ENCODE data around the gene PROCA1.

Gene PROCA1

DNA sequence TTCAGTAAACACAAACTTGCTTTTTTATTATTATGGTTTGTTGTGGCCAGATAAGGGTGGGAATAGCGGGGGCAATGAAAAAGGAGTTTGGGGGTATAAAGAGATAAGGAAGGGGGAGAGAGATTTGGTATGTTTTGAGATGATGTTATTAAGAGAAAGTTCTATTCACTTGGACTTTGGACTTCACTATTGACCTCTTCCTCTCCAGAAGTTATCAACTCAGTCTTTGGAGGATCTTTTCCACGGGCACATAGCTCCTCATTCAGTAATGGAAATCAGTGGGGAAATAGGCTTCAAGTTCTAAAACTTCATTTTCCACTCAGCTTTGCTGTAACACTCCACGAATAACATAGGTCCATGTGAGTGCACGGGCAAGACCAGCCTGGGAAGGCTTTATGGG, 23.2 kb downstream of the PROCA1 start:
- Histone ChIP-seq H3K4me3 (ENCODE audit: low read depth, low read length) (no peak overlapping the region), H3K27ac (no peak overlapping the region), H3K36me3 (replicated peaks) (peaks cover 85% of the 10 kb centered on the region), H3K27me3 (replicated peaks) (no peaks in the 10 kb centered on the region)
- TF ChIP-seq, protein P1, sequence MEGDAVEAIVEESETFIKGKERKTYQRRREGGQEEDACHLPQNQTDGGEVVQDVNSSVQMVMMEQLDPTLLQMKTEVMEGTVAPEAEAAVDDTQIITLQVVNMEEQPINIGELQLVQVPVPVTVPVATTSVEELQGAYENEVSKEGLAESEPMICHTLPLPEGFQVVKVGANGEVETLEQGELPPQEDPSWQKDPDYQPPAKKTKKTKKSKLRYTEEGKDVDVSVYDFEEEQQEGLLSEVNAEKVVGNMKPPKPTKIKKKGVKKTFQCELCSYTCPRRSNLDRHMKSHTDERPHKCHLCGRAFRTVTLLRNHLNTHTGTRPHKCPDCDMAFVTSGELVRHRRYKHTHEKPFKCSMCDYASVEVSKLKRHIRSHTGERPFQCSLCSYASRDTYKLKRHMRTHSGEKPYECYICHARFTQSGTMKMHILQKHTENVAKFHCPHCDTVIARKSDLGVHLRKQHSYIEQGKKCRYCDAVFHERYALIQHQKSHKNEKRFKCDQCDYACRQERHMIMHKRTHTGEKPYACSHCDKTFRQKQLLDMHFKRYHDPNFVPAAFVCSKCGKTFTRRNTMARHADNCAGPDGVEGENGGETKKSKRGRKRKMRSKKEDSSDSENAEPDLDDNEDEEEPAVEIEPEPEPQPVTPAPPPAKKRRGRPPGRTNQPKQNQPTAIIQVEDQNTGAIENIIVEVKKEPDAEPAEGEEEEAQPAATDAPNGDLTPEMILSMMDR (IDR thresholded peaks at IDR 0.05; ENCODE audit: low read depth, low read length, missing control alignments), result no peak
- in situ Hi-C loops (cut with HindIII; ENCODE audit: low pct_ligation_motif_present, low sequenced_read_pairs), result no loop called here
- no peak for DNase-seq

DNA sequence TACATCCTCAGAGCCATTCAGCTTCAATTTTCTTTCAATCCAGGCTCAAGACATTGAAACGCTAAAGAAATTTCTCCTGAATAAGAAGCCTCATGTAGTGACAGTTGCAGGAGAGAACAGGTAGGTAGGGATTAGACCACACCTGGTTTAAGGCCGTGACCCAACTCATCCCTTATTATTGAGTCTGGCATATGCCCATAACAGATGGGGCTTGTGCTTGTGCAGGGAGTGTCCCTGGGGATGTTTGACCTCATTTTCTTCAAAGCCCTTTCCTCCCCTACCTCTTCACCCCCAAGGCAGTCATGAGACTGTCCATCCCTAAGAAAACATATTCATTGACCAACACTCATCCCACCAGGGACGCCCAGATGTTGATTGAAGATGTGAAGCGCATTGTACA, 25.4 kb downstream of the PROCA1 start:
- Histone ChIP-seq H3K27me3 (replicated peaks) (no peaks in the 10 kb centered on the region), H3K36me3 (replicated peaks) (peaks cover 97% of the 10 kb centered on the region), H3K4me3 (ENCODE audit: low read depth, low read length) (no peak overlapping the region), H3K27ac (no peak overlapping the region)
- in situ Hi-C loops (cut with HindIII; ENCODE audit: low pct_ligation_motif_present, low sequenced_read_pairs), result no loop called here
- DNase-seq, result no peak
- TF ChIP-seq, protein P1 (IDR thresholded peaks at IDR 0.05; ENCODE audit: low read depth, low read length, missing control alignments), result no peak

DNA sequence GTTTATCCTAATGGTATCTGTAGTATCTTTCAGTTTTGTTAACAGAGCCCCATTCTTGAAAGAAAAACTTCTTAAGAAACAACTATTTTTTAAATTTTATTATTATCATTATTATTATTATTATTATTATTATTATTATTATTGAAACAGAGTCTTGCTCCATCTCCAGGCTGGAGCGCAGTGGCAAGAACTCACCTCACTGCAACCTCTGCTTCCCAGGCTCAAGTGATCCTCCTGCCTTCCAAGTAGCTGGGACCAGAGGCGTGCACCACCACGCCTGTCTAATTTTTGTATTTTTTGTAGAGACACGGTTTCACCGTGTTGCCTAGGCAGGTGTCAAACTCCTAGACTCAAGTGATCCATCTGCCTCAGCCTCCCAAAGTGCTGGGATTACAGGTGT, 26.3 kb downstream of the PROCA1 start:
- in situ Hi-C loops (cut with HindIII; ENCODE audit: low pct_ligation_motif_present, low sequenced_read_pairs), result no loop called here
- TF ChIP-seq, protein P1 (IDR thresholded peaks at IDR 0.05; ENCODE audit: low read depth, low read length, missing control alignments), result no peak
- H3K27me3 ChIP-seq (replicated peaks), result no peaks in the 10 kb centered on the region

DNA sequence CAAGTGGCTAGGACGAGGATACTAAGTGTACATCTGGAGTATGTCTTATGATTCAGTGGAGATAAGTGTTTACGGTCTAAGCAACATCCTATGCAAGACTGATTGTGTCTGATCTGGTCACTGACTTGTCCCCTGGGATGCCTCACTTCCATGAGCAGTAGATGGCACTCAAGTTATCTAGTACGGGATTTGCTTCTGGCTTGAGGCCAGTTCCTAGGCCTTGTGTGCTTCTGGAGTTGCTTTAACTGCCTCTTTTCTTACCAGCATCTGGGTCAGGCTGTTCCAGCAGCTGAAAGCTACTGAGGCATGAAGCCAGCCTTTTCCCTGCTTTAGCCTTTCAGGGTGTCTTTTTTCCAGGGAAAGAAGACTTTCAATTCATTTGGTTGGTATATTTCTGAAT, 26.7 kb downstream of the PROCA1 start:
- peak; percentile 10 for DNase-seq
- in situ Hi-C loops (cut with HindIII; ENCODE audit: low pct_ligation_motif_present, low sequenced_read_pairs), result no loop called here
- no peaks in the 10 kb centered on the region for H3K27me3 ChIP-seq (replicated peaks)
- no peak overlapping the region for H3K4me3 ChIP-seq (ENCODE audit: low read depth, low read length)
- H3K27ac ChIP-seq, result no peak overlapping the region
- TF ChIP-seq, protein P1 (IDR thresholded peaks at IDR 0.05; ENCODE audit: low read depth, low read length, missing control alignments), result peak; percentile 16
- peaks cover 97% of the 10 kb centered on the region for H3K36me3 ChIP-seq (replicated peaks)

More for the DNA sequence above, 26.3 kb downstream of the PROCA1 start:
- H3K27ac ChIP-seq, result no peak overlapping the region
- peaks cover 97% of the 10 kb centered on the region for H3K36me3 ChIP-seq (replicated peaks)
- no peak for DNase-seq
- no peak overlapping the region for H3K4me3 ChIP-seq (ENCODE audit: low read depth, low read length)

DNA sequence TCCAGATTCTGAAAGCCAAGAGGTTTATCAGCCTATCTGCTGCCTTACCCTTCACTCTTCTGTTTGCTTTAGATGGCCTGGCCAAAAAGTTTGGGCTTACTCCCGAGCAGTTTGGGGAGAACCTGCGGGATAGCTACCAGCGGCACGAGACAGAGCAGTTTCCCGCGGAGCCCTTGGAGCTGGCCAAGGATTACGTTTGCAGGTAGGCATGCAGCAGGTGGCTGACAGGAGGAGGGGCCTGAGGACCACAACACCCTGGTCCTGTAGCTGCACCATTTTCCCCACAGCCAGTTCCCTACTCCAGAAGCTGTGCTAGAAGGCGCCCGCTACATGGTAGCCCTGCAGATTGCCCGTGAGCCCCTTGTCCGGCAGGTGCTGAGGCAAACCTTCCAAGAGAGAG, 29.0 kb downstream of the PROCA1 start:
- TF ChIP-seq, protein P1 (IDR thresholded peaks at IDR 0.05; ENCODE audit: low read depth, low read length, missing control alignments), result no peak
- no peaks in the 10 kb centered on the region for H3K27me3 ChIP-seq (replicated peaks)
- H3K4me3 ChIP-seq (ENCODE audit: low read depth, low read length), result no peak overlapping the region
- peaks cover 96% of the 10 kb centered on the region for H3K36me3 ChIP-seq (replicated peaks)
- no peak overlapping the region for H3K27ac ChIP-seq
- in situ Hi-C loops (cut with HindIII; ENCODE audit: low pct_ligation_motif_present, low sequenced_read_pairs), result no loop called here
- no peak for DNase-seq

DNA sequence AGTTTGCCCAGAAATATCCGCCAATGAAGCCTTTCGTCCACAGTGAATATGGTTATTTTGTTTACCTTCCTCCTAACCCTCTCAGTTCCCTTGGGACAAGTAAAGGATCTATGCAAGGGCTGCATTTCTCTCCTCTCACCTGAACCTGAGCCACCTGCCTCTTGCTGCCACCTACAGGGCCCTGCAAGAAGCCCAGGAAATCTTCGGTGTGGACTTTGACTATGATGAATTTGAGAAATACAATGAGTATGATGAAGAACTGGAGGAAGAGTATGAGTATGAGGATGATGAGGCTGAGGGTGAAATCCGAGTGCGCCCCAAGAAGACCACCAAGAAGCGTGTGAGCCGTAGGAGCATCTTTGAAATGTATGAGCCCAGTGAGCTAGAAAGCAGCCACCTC, 35.7 kb downstream of the PROCA1 start:
- in situ Hi-C loops (cut with HindIII; ENCODE audit: low pct_ligation_motif_present, low sequenced_read_pairs), result no loop called here
- DNase-seq, result no peak
- H3K36me3 ChIP-seq (replicated peaks), result peaks cover 97% of the 10 kb centered on the region

More for the DNA sequence above, 35.7 kb downstream of the PROCA1 start:
- TF ChIP-seq, protein P1 (IDR thresholded peaks at IDR 0.05; ENCODE audit: low read depth, low read length, missing control alignments), result peak; percentile 51
- no peak overlapping the region for H3K27ac ChIP-seq
- H3K4me3 ChIP-seq (ENCODE audit: low read depth, low read length), result no peak overlapping the region
- H3K27me3 ChIP-seq (replicated peaks), result no peaks in the 10 kb centered on the region
